GM12864 (cell line): ENCODE data around the gene NACC2.

Experiments used
- DNase-seq: peaks from one replicate; pipeline ENCODE4 v3.0.0-alpha.2; 2011; ENCODE audit warnings: low read depth
- H3K4me3 ChIP-seq: 2 replicates; pipeline ENCODE4 v1.5.1; 2011; ENCODE audit warnings: mild to moderate bottlenecking, low read depth, low read length, control low read depth
- TF ChIP-seq, protein P1 (sequence below): IDR thresholded peaks from 2 replicates; pipeline ENCODE4 v1.5.1; 2011; ENCODE audit warnings: low read depth, mild to moderate bottlenecking, moderate library complexity, low read length, control low read depth, inconsistent platforms; ENCODE audit errors: missing control alignments

The NACC2 gene

GRCh38 chr9:136061405-136061804 lies 33.7 kb downstream of the NACC2 start:
- TF ChIP-seq, protein P1, sequence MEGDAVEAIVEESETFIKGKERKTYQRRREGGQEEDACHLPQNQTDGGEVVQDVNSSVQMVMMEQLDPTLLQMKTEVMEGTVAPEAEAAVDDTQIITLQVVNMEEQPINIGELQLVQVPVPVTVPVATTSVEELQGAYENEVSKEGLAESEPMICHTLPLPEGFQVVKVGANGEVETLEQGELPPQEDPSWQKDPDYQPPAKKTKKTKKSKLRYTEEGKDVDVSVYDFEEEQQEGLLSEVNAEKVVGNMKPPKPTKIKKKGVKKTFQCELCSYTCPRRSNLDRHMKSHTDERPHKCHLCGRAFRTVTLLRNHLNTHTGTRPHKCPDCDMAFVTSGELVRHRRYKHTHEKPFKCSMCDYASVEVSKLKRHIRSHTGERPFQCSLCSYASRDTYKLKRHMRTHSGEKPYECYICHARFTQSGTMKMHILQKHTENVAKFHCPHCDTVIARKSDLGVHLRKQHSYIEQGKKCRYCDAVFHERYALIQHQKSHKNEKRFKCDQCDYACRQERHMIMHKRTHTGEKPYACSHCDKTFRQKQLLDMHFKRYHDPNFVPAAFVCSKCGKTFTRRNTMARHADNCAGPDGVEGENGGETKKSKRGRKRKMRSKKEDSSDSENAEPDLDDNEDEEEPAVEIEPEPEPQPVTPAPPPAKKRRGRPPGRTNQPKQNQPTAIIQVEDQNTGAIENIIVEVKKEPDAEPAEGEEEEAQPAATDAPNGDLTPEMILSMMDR = no peak
- H3K4me3 ChIP-seq = no peak overlapping the region
- no peak for DNase-seq

GRCh38 chr9:136060671-136061371 lies 34.3 kb downstream of the NACC2 start:
- no peak for DNase-seq
- TF ChIP-seq, protein P1 = no peak
- H3K4me3 ChIP-seq = no peak overlapping the region

GRCh38 chr9:136059851-136060670 lies 35.0 kb downstream of the NACC2 start:
- no peak for DNase-seq
- TF ChIP-seq, protein P1 = no peak
- H3K4me3 ChIP-seq = no peak overlapping the region

DNA sequence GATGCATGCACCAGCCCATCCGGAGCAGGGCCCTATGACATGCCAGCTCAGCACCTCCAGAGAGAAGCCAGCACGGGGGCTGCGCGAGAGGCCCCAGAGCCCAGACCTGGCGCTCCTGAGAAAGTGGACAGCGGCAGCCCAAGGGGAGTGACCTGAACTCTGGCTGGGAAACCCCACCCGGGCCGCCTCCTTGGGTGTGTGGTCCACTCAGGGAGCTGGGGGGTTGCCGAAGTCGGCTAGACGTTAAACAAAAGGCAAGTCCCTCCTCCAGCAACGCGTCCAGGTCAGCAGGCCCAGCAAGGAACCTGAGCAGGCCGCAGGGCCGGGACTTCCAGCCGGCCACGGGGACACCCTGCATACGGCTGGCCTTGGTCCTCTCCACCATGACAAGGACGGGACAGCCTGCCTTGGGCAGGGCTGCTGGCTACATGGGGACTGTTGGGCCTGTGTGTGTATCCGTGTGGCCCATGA lies 35.7 kb downstream of the NACC2 start:
- DNase-seq = no peak
- TF ChIP-seq, protein P1 = no peak
- H3K4me3 ChIP-seq = no peak overlapping the region

DNA sequence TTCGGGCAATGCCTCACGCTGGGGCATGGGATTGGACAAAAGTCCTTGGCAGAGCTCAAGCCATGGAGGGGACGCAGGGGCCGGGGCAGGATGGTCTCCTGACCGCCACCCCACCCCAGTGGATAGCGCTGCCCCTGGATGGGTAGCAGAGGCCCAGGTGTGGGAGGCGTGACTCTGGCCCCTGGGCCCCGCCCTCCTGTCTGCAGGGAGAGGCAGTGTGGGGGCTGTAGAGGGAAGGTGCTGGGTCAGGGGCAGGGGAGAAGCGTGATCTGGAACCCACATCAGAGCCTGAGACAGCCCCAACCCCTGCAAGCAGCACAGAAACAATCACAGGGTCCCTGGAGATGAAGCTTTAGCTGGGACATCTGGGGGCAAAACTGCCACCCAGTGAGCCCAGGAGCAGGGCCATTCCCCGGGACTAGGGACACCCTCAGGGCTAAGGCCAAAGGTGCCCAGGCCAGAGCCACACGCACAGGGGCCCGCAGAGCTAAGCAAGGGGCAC lies 36.2 kb downstream of the NACC2 start:
- TF ChIP-seq, protein P1 = no peak
- DNase-seq = no peak
- no peak overlapping the region for H3K4me3 ChIP-seq

- DNase-seq = no peak
- TF ChIP-seq, protein P1 = no peak
- no peak overlapping the region for H3K4me3 ChIP-seq
Observed at GRCh38 chr9:136058084-136058483, 37.0 kb downstream of the NACC2 start.
